Measurements from ENCODE around the gene CDK5RAP2. TPM values are rescaled to one million over a fixed set of nuclear protein-coding genes. Genes with fewer than 3 reads are reported as not detected.

The CDK5RAP2 gene
- total RNA-seq, 1 experiment from 2014 or later = 56.4 TPM

DNA sequence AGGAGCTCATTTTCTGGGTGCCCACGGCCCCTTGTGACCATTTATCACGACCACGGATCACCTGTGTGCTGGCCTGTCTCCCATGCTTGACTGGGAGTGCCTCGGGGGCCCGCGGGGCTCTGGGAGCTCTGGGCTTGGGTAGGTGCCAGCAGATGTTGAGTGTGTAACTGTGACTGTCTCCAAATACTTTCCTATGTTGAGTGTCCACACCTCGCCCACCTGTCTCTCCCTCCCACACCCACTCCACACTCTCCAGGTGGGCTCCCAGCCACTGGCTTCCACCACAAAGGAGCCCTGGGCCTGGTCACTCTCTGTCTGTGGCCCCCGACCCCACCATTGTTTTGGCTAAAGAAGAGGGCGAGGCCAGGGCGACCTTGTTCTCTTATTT, 196.4 kb downstream of the CDK5RAP2 start:
- H3K79me1 ChIP-seq (ENCODE audit: insufficient read depth, low read depth, low read length, poor library complexity, severe bottlenecking) = no peaks in the 10 kb centered on the region
- Mint-ChIP-seq H3K4me3 (no peak overlapping the region), H3K27me3 (ENCODE audit: low read depth) (peaks cover 2% of the 10 kb centered on the region; the same call in 1 of the 2 replicates), H3K27ac (no peak overlapping the region; a peak in 1 of 7 replicates), H3K36me3 (ENCODE audit: insufficient read depth in 1 of 3, low read depth in 3 of 3) (peaks cover 13 to 22% (median 13%) of the 10 kb centered on the region in 3 experiments), H3K4me1 (peaks cover 14 to 16% of the 10 kb centered on the region in 2 experiments), H3K9me3 (peaks cover 14% of the 10 kb centered on the region in 2 experiments)
- no peak overlapping the region for H3K56ac ChIP-seq (ENCODE audit: insufficient read length, low read depth, low read length)
- H2AFZ ChIP-seq (ENCODE audit: low read length) = no peak overlapping the region
- no peak overlapping the region for H3K27ac ChIP-seq (ENCODE audit: insufficient read length, low read depth, low read length)
- 0 out of 2 replicates have a peak overlapping the region, but pooled peaks have one; percentile 18 for H3K14ac ChIP-seq (ENCODE audit: insufficient read depth, low read length)
- no peak overlapping the region for H4K5ac ChIP-seq (ENCODE audit: insufficient read length, low read depth, low read length)
- no peak overlapping the region for H2BK120ac ChIP-seq (ENCODE audit: low read depth, low read length, poor library complexity, severe bottlenecking)
- no peak overlapping the region for H3K23ac ChIP-seq (ENCODE audit: insufficient read length, low read depth, low read length)
- no peak overlapping the region for H2BK20ac ChIP-seq (ENCODE audit: low read depth, low read length, poor library complexity, severe bottlenecking)
- no peaks in the 10 kb centered on the region for H3K79me2 ChIP-seq (ENCODE audit: insufficient read depth, low read length)
- H3K23me2 ChIP-seq (ENCODE audit: insufficient read length, low read depth, low read length, poor library complexity, severe bottlenecking) = no peaks in the 10 kb centered on the region
- no peak overlapping the region for H2BK5ac ChIP-seq (ENCODE audit: insufficient read length, low read length)
- no peak overlapping the region for H2AK5ac ChIP-seq (ENCODE audit: insufficient read length, low read length)
- H3K27me3 ChIP-seq (ENCODE audit: insufficient read depth, low read length) = no peaks in the 10 kb centered on the region
- no peak overlapping the region for H3T11ph ChIP-seq (ENCODE audit: low read length)
- WGBS (ENCODE audit: extremely low coverage, insufficient read length, low lambda C conversion rate) = no CpG with 5 or more reads among the region's 10 CpGs
- H3K4me1 ChIP-seq (ENCODE audit: insufficient read depth, low read length) = no peaks in the 10 kb centered on the region
- H3K4me2 ChIP-seq (ENCODE audit: insufficient read depth, insufficient read length, low read length) = no peak overlapping the region
- no peak overlapping the region for H4K8ac ChIP-seq (replicated peaks; ENCODE audit: insufficient read length, low read depth, low read length)
- no peak overlapping the region for H3K9ac ChIP-seq (ENCODE audit: extremely low read depth, insufficient read length, low read length)
- no peak overlapping the region for H4K91ac ChIP-seq (ENCODE audit: insufficient read length, low read depth, low read length)
- H2BK15ac ChIP-seq (ENCODE audit: low read depth, low read length) = no peak overlapping the region
- TF ChIP-seq, protein P1, sequence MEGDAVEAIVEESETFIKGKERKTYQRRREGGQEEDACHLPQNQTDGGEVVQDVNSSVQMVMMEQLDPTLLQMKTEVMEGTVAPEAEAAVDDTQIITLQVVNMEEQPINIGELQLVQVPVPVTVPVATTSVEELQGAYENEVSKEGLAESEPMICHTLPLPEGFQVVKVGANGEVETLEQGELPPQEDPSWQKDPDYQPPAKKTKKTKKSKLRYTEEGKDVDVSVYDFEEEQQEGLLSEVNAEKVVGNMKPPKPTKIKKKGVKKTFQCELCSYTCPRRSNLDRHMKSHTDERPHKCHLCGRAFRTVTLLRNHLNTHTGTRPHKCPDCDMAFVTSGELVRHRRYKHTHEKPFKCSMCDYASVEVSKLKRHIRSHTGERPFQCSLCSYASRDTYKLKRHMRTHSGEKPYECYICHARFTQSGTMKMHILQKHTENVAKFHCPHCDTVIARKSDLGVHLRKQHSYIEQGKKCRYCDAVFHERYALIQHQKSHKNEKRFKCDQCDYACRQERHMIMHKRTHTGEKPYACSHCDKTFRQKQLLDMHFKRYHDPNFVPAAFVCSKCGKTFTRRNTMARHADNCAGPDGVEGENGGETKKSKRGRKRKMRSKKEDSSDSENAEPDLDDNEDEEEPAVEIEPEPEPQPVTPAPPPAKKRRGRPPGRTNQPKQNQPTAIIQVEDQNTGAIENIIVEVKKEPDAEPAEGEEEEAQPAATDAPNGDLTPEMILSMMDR (conservative IDR thresholded peaks at IDR 0.05) = no peak
- H4K20me1 ChIP-seq (ENCODE audit: control insufficient read depth, insufficient read depth, insufficient read length) = no peaks in the 10 kb centered on the region
- no peak overlapping the region for H3K4ac ChIP-seq (ENCODE audit: low read depth, low read length)
- H3K18ac ChIP-seq (ENCODE audit: insufficient read length, low read depth, low read length) = no peak overlapping the region
- DNase-seq = no peak
- H3K9me3 ChIP-seq (ENCODE audit: control insufficient read depth, low read depth, low read length) = no peaks in the 10 kb centered on the region
- H2BK12ac ChIP-seq (ENCODE audit: insufficient read length, low read depth, low read length) = no peak overlapping the region

All from H9 (cell line).